ENCODE data around the gene ABCE1. TPM values are rescaled to one million over a fixed set of nuclear protein-coding genes. Genes with fewer than 3 reads are reported as not detected.
A peak's percentile ranks its signal among the peaks of the same experiment; 100 is the strongest.
"Not testable (repeated sequence)": the region's sequence is repeated elsewhere in the genome, so short reads cannot be mapped to it uniquely, and the experiment has no call there.

Gene ABCE1
- total RNA-seq, 1 donor from 2014 or later: 144 TPM

DNA sequence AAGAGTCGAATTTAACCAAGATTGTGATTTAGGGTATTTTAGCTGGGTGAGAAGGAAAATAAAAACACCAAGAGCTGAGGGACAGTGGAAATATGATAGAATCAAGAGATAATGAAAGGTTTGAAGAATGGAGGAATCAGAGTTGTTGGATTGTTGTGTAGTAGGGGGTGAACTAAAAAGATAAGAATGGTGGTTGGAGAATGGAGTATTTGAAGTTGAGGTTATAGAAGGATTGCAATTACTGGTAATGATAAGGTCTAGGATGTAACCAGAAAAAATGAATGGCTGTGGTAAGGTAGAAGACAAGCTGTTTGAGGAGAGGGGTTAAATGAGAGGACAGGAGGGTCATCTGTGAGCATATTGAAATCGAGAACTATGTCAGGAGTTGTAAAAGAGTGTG lies 4.5 kb downstream of the ABCE1 start:
- DNase-seq (ENCODE audit: low read depth): no peak

DNA sequence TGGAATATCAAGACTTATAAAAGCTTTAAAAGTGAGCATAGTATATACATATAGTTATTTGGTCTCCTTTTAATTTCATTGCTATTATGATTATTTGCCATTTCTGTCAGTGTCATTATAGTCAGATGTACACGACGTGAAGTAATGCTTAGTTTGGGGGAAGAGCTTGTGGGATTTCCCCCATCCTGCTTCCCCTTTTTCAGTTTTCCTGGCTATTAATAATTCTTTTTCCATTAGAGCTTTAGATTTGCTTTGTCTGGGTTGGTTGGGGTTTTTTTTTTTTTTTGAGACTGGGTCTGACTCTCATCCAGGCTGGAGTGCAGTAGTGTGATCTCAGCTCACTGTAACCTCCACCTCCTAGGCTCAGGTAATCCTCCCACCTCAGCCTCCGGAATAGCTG lies 5.4 kb downstream of the ABCE1 start:
- DNase-seq (ENCODE audit: low read depth): no peak

GRCh38 chr4:145107126-145107525 lies 9.0 kb downstream of the ABCE1 start:
- no peak for DNase-seq (ENCODE audit: low read depth)

DNA sequence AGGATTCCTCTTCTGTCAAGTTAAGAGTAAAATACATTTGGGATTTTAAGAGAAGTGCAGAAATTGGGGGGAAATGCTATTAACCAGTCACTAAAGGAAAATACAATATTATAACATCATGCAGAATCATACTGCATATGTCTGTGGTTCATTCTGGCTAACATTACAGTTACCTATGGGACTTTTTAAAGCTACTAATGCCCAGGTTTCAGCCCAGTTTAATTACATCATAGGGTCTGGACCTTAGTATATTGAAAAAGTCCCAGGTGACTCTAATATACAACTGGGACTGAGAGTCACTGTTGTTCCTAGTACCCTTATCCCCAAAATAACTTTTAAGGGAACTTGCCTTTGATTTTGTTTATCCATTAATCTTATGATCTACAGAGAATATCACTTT lies 10.0 kb downstream of the ABCE1 start:
- DNase-seq (ENCODE audit: low read depth): no peak

DNA sequence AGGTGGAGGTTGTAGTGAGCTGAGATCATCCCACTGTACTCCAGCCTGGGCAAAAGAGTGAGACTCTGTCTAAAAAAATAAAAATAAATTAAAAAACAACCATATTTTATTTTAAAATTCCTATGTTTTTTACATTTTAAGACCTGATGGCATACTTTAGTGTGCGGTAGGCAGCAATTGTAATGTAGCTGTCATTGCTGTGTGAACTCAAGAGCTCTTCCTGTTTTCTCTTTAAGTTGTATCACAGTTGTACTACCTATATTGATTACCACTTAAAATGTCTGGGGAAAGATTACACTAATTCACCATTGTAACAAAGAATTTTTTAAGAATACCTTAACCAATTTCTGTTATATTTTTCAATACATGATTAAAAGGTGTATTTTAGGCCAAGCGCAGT lies 27.3 kb downstream of the ABCE1 start:
- no peak for DNase-seq (ENCODE audit: low read depth)

- DNase-seq (ENCODE audit: low read depth): no peak
These were observed 32.0 kb downstream of the ABCE1 start for GRCh38 chr4:145130130-145130529.

DNA sequence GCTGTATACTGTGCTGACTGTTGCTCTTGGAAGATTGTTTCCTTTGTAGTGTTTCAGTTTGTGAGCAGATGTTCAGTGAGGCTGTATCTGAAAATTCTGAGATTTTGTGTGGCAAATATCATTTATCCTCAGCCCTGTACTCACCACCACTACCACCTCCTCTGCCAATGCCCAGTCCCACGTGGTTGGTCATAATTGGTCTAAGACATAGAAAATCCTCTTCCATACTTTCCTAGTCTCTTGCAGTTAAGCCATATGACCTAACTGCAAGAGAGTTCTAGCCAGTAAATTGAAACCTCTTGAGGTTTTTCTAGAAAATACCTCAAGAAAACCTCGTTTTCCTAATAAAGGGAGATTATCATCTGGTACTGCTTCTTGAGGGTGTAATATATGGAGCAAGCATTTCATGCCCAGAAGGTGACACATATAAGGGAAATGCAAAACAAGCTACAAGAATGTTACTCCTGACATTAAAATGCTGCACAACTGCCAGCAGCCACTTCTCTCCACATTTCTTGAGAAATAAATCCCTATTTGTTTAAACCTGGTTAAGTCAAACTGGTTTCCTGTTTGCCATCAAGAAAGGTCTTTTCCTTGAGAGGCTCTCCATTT lies 32.8 kb downstream of the ABCE1 start:
- DNase-seq (ENCODE audit: low read depth): peak; percentile 66

DNA sequence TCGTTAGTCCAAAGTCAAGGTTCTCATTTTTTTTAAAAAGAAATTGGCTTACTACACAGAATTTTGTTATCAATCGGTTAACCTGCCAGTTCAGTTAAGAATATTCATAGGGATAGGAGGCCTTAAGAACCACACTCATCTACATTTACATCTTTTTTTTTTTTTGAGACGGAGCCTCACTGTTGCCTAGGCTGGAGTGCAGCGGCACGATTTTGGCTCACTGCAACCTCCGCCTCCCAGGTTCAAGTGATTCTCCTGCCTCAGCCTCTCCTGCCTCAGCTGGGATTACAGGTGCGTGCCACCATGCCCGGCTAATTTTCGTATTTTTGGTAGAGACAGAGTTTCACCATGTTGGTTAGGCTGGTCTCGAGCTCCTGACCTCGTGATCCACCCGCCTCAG lies 33.7 kb downstream of the ABCE1 start:
- DNase-seq (ENCODE audit: low read depth): no peak

- no peak for DNase-seq (ENCODE audit: low read depth)
These were observed 34.5 kb downstream of the ABCE1 start for GRCh38 chr4:145132511-145133098.

DNA sequence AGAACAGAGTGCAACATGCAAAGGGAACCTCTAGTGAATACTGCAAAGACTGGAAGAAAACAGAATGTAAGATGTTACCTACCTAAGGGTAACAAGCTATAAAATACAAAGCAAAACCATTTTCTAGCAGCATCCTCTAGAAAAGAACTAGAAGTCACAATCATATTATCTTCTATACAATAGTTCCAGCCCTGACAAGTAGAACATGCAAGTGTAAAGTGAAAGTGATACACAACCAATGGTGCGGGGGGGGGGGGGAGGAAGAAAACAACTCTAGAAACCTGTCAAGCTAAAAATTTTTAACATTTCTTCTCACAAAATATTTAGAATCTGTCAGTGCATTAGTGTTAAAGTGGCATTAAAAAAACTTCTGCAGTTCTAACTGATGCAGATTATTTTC lies 38.1 kb downstream of the ABCE1 start:
- DNase-seq (ENCODE audit: low read depth): not testable (repeated sequence)

GRCh38 chr4:145148980-145149379 lies 50.9 kb downstream of the ABCE1 start:
- DNase-seq (ENCODE audit: low read depth): no peak

DNA sequence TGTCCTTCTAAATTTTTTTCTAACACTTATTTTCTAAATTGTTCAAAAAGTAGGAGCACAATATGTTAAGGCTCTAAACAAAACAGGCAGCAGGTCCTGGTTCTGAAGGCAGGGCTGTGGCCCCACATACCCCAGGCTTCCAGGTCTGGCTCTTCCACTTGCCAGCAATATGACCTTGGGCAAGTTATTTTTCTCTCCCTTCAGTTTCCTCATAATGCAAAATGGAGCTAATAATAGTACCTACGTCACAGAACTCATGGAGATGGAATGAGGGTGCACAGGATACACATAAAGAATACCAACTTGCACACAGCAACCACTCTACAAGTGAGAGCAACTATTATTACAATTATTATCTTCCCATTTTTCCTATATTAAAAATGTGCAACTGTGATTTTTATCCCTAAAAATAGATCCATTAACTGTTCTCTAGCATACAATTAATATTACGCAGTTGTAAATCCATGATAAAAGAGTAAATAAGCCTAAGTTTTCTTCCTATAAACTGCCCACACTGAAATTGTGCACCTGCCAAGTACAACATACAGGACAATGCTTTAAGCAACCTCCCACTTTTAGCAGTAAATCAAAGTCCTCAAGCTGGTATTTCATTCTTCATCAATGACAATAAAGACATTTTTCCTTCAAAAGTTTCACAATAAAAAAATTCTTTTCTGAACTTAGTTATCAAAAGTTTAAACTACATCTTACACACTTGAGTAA lies 55.2 kb downstream of the ABCE1 start:
- peak; percentile 18 for DNase-seq (ENCODE audit: low read depth)

DNA sequence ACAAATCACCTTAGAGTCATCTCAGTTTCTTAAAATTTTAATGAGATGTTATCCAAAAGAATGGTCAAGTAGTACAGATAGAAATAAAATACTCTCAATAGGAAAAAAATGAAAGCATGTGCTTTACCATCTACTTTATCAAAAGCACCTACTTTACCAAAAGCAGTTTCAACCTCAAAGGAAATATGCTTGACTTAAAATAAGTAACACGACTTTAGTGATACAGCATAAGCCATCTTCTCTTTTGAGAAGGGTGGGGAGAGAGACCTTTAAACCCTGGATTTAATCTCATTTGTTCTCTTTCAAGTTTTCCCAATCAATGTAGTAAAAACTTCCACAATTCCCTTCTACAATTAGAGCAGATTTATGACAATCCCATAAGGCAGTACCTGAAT lies 55.8 kb downstream of the ABCE1 start:
- no peak for DNase-seq (ENCODE audit: low read depth)

DNA sequence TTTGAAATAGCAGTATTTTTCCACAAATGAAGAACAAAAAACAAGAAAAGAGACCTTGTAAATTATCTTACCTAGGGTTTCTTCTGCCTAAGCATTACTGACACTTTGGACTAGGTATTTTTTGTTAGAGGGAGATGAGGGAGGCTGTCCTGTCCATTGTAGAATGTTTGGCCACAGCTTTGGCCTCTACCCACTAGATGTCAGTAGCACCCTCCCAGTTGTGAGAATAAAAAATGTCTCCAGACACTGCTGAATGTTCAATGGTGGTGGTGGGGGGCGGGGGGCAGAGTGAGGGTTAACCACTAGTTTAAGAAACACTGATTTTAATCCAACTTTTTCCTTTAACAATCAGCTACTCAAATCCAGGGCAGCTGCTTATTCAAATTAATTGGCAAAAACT lies 56.5 kb downstream of the ABCE1 start:
- DNase-seq (ENCODE audit: low read depth): no peak

DNA sequence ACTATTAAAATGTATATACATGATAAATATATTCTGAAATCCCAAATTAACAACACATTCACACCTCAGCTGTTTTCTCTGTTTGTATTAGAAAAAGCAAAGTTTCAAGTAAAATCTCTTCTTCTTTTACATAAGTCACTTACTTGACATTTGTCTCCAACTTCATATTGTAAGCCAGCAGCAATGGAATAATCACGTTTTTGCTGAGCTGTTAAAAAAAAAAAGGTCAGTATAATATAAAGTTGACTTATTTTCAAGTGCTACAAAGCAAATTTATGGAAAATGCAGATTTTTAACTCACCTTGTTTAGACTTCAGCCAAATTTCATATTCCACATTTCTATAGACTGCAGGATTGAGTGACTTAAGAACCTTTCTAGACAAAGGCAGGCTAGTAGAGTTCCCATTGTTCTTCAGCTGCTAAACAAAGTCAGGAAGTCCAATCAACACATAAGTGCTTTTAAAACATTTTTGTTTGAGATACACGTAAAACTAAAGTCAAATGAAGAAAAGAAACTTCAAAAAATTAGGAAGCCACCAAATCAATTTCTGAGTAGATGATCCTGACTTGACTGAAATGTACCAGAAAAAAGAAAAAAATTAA lies 57.3 kb downstream of the ABCE1 start:
- no peak for DNase-seq (ENCODE audit: low read depth)

- DNase-seq (ENCODE audit: low read depth): no peak
These were observed 58.9 kb downstream of the ABCE1 start for GRCh38 chr4:145156986-145157385.

DNA sequence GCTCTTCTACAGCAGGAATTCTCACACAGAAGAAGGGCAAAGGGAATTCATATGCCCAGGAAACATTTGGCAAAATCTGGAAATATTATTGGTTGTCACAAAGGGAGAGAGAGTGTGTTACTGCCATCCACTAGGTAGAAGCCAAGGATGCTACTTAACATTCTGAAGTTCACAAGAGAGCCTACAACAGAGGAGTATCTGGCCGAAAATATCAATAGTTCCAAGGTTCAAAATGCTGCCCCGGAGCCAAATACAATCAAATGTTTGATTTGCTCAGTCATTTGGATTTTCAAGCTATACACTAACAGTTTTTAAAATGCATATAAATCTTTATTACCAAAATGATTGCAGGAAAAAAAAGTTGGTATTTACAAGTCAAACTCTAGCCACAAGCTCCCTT lies 63.4 kb downstream of the ABCE1 start:
- no peak for DNase-seq (ENCODE audit: low read depth)

DNA sequence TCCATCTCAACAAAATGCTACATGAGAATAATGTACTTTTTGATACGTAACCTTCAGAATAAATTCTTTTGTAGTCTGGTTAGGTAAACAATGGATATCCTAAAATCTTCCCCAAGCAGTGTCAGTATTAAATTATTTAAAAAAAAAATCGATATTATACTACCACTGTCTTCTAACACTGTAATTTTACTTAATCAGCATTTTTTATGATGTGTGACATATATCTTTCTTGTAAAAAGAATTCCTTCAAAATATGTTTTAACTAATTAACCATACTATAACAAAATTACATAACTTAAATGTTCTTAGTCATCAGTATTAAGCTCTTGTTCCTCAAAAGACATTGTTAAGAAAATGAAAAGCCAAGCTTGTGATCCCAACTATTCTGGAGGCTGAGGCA lies 69.8 kb downstream of the ABCE1 start:
- DNase-seq (ENCODE audit: low read depth): no peak

DNA sequence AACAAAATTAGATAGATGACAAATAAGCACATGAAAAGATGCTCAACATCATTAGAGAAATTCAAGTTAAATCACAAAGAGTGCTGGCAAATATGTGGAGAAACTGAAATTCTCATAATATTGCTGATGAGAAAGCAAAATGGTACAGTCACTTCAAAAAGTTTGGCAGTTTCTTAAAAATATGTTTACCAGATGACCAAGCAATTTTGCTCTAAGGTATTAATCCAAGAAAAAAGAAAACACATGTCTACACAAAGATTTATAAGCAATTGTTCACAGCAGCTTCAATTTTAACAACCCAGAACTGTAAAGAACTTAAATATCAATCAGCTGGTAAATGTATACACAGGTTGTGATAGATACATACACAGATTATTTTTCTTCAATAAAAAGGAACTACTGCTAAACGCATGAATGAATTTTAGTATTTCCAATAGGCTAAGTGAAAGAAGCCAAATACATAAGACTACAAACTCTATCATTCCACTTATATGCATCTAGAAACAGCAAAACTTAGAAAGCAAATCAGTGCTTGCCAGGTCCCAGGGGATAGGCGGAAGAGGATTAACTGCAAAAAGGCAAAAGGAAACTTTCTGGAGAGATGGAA lies 70.6 kb downstream of the ABCE1 start:
- DNase-seq (ENCODE audit: low read depth): no peak

DNA sequence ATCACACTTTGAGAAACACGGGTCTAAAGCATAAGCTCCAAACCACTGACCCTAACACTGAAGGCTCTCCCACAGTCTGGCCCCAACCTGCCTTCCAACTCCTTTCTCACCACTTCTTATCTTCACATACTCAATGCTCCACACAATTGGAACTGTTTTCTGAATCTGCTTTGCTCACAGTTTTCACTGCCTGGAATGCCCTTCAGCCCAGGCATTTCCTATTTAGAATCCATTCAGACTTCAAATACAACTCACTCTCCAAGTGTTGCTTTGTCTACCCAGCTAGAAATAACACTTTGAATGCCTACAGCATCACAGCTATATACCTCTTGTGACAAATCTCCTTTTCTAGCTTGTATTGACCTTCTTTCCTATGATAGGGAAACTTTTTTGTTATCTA lies 72.1 kb downstream of the ABCE1 start:
- no peak for DNase-seq (ENCODE audit: low read depth)

DNA sequence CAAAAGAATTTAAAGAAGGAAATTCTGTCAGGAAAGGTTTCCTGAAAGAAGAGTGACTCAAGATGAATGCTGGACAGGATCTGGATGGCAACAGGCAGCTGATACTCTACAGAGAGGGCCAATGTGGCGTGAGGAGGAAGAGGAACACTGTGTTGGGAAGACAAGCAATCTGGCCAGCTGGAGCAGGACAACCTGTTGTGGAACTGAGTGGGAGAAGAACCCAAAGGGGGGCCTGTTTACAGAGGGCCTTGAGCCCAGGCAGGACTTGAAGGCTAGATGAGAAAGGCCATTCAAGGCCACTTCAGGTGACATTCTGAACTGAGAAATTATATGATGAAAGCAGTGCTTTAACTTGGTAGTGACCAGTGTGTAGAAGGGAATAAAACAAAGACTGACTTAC lies 73.8 kb downstream of the ABCE1 start:
- DNase-seq (ENCODE audit: low read depth): no peak

- peak; percentile 33 for DNase-seq (ENCODE audit: low read depth)
These were observed 78.7 kb downstream of the ABCE1 start for GRCh38 chr4:145176641-145177432.
